ENCODE results near the gene SLC35E1.

- TF ChIP-seq CTCF (IDR thresholded peaks at IDR 0.05; ENCODE audit: low read length) (no peak), EZH2 (IDR thresholded peaks at IDR 0.05; ENCODE audit: borderline replicate concordance, low read length) (no peak)
These were observed 54.2 kb downstream of the SLC35E1 start for GRCh38 chr19:16518061-16518460.

Measured in OCI-LY1 (cell line).